SK-N-SH (cell line): ENCODE measurements around the gene TCF7L2. TPM values are rescaled to one million over a fixed set of nuclear protein-coding genes. Genes with fewer than 3 reads are reported as not detected.

ENCODE experiments used
- CTCF ChIA-PET: fragments of 300-600, 350-600 bp; formaldehyde crosslinking; extraction: SDS; loops from one replicate; lab custom pipeline; 2021; lab: Yijun Ruan, JAX
- POLR2A ChIA-PET: fragments of 350-600 bp; sonication (Branson Sonifier 250); formaldehyde crosslinking; extraction: SDS; loops from one replicate; lab custom pipeline; 2020; ENCODE audit warnings: antibody characterized with exemption, inconsistent platforms; lab: Yijun Ruan, JAX
- DNase-seq: peaks from one replicate; pipeline ENCODE4 v3.0.0; 2012
- H2AFZ ChIP-seq: fragments of 200-600 bp; sonication (generic); 2 replicates; pipeline ENCODE4 v1.8.1; 2016; ENCODE audit warnings: antibody characterized with exemption, mild to moderate bottlenecking, low read depth
- H3F3A ChIP-seq: fragments of 200-600 bp; sonication (generic); replicated peaks from 2 replicates; pipeline ENCODE3; 2016; ENCODE audit warnings: antibody characterized with exemption, mild to moderate bottlenecking; ENCODE audit not compliant: insufficient read depth
- H3K27ac ChIP-seq, 2 experiments: fragments of 200-500 bp in 1 of 2; fragments of 200-600 bp in 1 of 2; sonication (Bioruptor generic) in 1 of 2; sonication (generic), shearing (Covaris generic) in 1 of 2; 2 replicates each; pipeline versions ENCODE4 v1.5.1 to v1.6.1; 2014 to 2016; ENCODE audit warnings: low read depth in 2 of 2, inconsistent platforms in 1 of 2, low read length in 1 of 2, mild to moderate bottlenecking in 1 of 2, mixed read lengths in 1 of 2
- H3K27me3 ChIP-seq: fragments of 200-600 bp; sonication (generic), shearing (Covaris generic); 2 replicates; pipeline ENCODE4 v1.6.1; 2016; ENCODE audit warnings: mixed run types; ENCODE audit not compliant: insufficient read depth
- H3K36me3 ChIP-seq, 2 experiments: fragments of 200-500 bp in 1 of 2; fragments of 200-600 bp in 1 of 2; sonication (Bioruptor generic) in 1 of 2; sonication (generic) in 1 of 2; replicated peaks in 1 of 2; 2 replicates each; pipeline versions ENCODE3 to v1.5.1; 2014 to 2016; ENCODE audit warnings: low read length in 1 of 2, mild to moderate bottlenecking in 1 of 2; ENCODE audit not compliant: insufficient read depth in 2 of 2, control insufficient read depth in 1 of 2
- H3K4me1 ChIP-seq, 2 experiments: fragments of 200-500 bp in 1 of 2; fragments of 200-600 bp in 1 of 2; sonication (Bioruptor generic) in 1 of 2; sonication (generic), shearing (Covaris generic) in 1 of 2; 2 replicates each; pipeline versions ENCODE4 v1.5.1 to v1.6.1; 2014 to 2016; ENCODE audit warnings: low read depth in 1 of 2, low read length in 1 of 2, mixed run types in 1 of 2; ENCODE audit not compliant: insufficient read depth in 2 of 2, control insufficient read depth in 1 of 2
- H3K4me2 ChIP-seq: fragments of 200-600 bp; sonication (generic), shearing (Covaris generic); 2 replicates; pipeline ENCODE4 v1.6.1; 2017; ENCODE audit warnings: mixed run types
- H3K4me3 ChIP-seq, 2 experiments: fragments of 200-500 bp in 1 of 2; fragments of 200-600 bp in 1 of 2; sonication (Bioruptor generic) in 1 of 2; sonication (generic), shearing (Covaris generic) in 1 of 2; 2 replicates each; pipeline versions ENCODE4 v1.5.1 to v1.8.1; 2014 to 2016; ENCODE audit warnings: low read depth in 2 of 2, inconsistent platforms in 1 of 2, low read length in 1 of 2, mild to moderate bottlenecking in 1 of 2, mixed read lengths in 1 of 2, moderate library complexity in 1 of 2
- H3K79me2 ChIP-seq: fragments of 200-600 bp; sonication (generic); 2 replicates; pipeline ENCODE4 v1.8.1; 2017; ENCODE audit warnings: mild to moderate bottlenecking; ENCODE audit not compliant: insufficient read depth
- H3K9ac ChIP-seq: fragments of 200-600 bp; sonication (generic); 2 replicates; pipeline ENCODE4 v1.6.1; 2017; ENCODE audit warnings: mixed run types
- H3K9me2 ChIP-seq: fragments of 200-600 bp; sonication (generic); 2 replicates; pipeline ENCODE4 v1.6.1; 2017; ENCODE audit warnings: mixed run types
- H3K9me3 ChIP-seq: fragments of 200-600 bp; sonication (generic); 2 replicates; pipeline ENCODE4 v1.6.1; 2017; ENCODE audit warnings: mixed run types, mild to moderate bottlenecking, moderate library complexity
- H4K20me1 ChIP-seq: fragments of 200-600 bp; sonication (generic); 2 replicates; pipeline ENCODE4 v1.6.1; 2017; ENCODE audit warnings: mild to moderate bottlenecking, mixed run types; ENCODE audit not compliant: insufficient read depth
- CHD2 ChIP-seq: fragments of 150-350 bp; IDR thresholded peaks from 2 replicates; pipeline ENCODE4 v1.6.1; 2018; ENCODE audit warnings: low read length; ENCODE audit not compliant: partially characterized antibody
- EZH2phosphoT487 ChIP-seq: fragments of 200-600 bp; sonication (generic); IDR thresholded peaks from 2 replicates; pipeline ENCODE4 v1.6.1; 2017; ENCODE audit warnings: low read depth, mixed run types, mild to moderate bottlenecking, antibody characterized with exemption, moderate library complexity, borderline replicate concordance
- FOSL2 ChIP-seq: IDR thresholded peaks from 2 replicates; pipeline ENCODE4 v1.4.0; 2012; ENCODE audit warnings: low read depth, mild to moderate bottlenecking, moderate library complexity, borderline replicate concordance
- FOXM1 ChIP-seq: IDR thresholded peaks from 2 replicates; pipeline ENCODE4 v1.4.0; 2012; ENCODE audit warnings: low read depth, mild to moderate bottlenecking
- GATA2 ChIP-seq: sonication (generic); formaldehyde crosslinking; IDR thresholded peaks from 2 replicates; pipeline ENCODE4 v1.5.0; 2020; ENCODE audit warnings: mild to moderate bottlenecking, missing genetic modification reagents
- IRF3 ChIP-seq: fragments of 150-350 bp; IDR thresholded peaks from 2 replicates; pipeline ENCODE4 v1.6.1; 2016; ENCODE audit warnings: mild to moderate bottlenecking, low read depth, low read length
- MAX ChIP-seq: IDR thresholded peaks from 2 replicates; pipeline ENCODE4 v1.4.0; 2012; ENCODE audit warnings: low read depth
- MXI1 ChIP-seq: IDR thresholded peaks from 2 replicates; pipeline ENCODE4 v1.6.1; 2012; ENCODE audit warnings: mild to moderate bottlenecking, low read depth, low read length, improper control_type of control experiment
- PBX3 ChIP-seq: IDR thresholded peaks from 2 replicates; pipeline ENCODE4; 2012
- RFX5 ChIP-seq: IDR thresholded peaks from 2 replicates; pipeline ENCODE4 v1.6.1; 2012; ENCODE audit warnings: mild to moderate bottlenecking, improper control_type of control experiment, low read length
- SIN3A ChIP-seq: IDR thresholded peaks from 2 replicates; pipeline ENCODE4 v1.6.1; 2012; ENCODE audit warnings: low read depth, mild to moderate bottlenecking, low read length, moderate library complexity, borderline replicate concordance
- TEAD4 ChIP-seq: IDR thresholded peaks from 2 replicates; pipeline ENCODE4 v1.4.0; 2012; ENCODE audit warnings: mild to moderate bottlenecking, borderline replicate concordance; ENCODE audit not compliant: insufficient read depth
- WGBS: methylation state at CpG from one replicate; pipeline ENCODE4 v1.1.6; 2017; ENCODE audit warnings: low lambda C conversion rate; 5-methylcytosine and 5-hydroxymethylcytosine counted together
- polyA plus RNA-seq, 3 experiments: library from polyadenylated mRNA; depleted of rRNA; stranded (reverse); fragments of >200 nt; gene quantifications; 2 replicates each; pipeline ENCODE4 v1.2.3, GENCODE V29; 2012
- TF ChIP-seq, protein P1 (sequence below): fragments of 150-350 bp; IDR thresholded peaks from 2 replicates; pipeline ENCODE4 v1.6.1; 2017; ENCODE audit warnings: antibody characterized with exemption, low read length, low read depth, borderline replicate concordance

The TCF7L2 gene
- polyA plus RNA-seq, 1 of the 3 experiments (the other 2 are of a cell fraction), result 10.2 TPM

GRCh38 chr10:113129117-113129516 lies 179.1 kb downstream of the TCF7L2 start:
- Histone ChIP-seq H2AFZ (no peak overlapping the region), H3K4me1 (peaks cover 2 to 25% of the 10 kb centered on the region in 2 experiments; a peak in 3 of 4 replicates), H3K36me3 (no peaks in the 10 kb centered on the region), H3K4me3 (no peak overlapping the region), H4K20me1 (no peaks in the 10 kb centered on the region), H3F3A (peaks cover 5% of the 10 kb centered on the region), H3K9ac (no peak overlapping the region), H3K27ac (no peak overlapping the region), H3K9me2 (no peaks in the 10 kb centered on the region), H3K27me3 (no peaks in the 10 kb centered on the region), H3K4me2 (no peak overlapping the region), H3K9me3 (no peaks in the 10 kb centered on the region), H3K79me2 (peaks cover 16% of the 10 kb centered on the region)
- 93% methylated on average over 7 of the region's 7 CpGs for WGBS
- ChIA-PET CTCF (interaction anchor here (0.6 to 1.9 kb wide), 4 partner anchors 11 to 287 kb away, joined by 3 to 7 read pairs (median 4); no protein-coding TSS in a partner anchor), POLR2A (no interaction called here)
- no peak for TF ChIP-seq EZH2phosphoT487
- no peak for TF ChIP-seq CHD2
- TF ChIP-seq GATA2, result no peak
- no peak for DNase-seq

GRCh38 chr10:113130014-113130641 lies 180.1 kb downstream of the TCF7L2 start:
- Histone ChIP-seq H2AFZ (no peak overlapping the region), H3F3A (peaks cover 5% of the 10 kb centered on the region), H3K4me2 (no peak overlapping the region), H3K4me1 (peaks cover 2 to 25% of the 10 kb centered on the region in 2 experiments; a peak in 3 of 4 replicates), H3K27me3 (no peaks in the 10 kb centered on the region), H3K27ac (no peak overlapping the region), H3K9me3 (no peaks in the 10 kb centered on the region), H3K36me3 (no peaks in the 10 kb centered on the region), H3K79me2 (peaks cover 16% of the 10 kb centered on the region), H3K4me3 (no peak overlapping the region), H3K9me2 (no peaks in the 10 kb centered on the region), H3K9ac (no peak overlapping the region), H4K20me1 (no peaks in the 10 kb centered on the region)
- CTCF ChIA-PET, result interaction anchor here (1.1 to 1.9 kb wide), 4 partner anchors 10 to 658 kb away, joined by 4 to 7 read pairs (median 4); no protein-coding TSS in a partner anchor
- no peak for DNase-seq
- POLR2A ChIA-PET, result no interaction called here
- TF ChIP-seq MAX (no peak), SIN3A (no peak), RFX5 (no peak)
- TF ChIP-seq, protein P1, sequence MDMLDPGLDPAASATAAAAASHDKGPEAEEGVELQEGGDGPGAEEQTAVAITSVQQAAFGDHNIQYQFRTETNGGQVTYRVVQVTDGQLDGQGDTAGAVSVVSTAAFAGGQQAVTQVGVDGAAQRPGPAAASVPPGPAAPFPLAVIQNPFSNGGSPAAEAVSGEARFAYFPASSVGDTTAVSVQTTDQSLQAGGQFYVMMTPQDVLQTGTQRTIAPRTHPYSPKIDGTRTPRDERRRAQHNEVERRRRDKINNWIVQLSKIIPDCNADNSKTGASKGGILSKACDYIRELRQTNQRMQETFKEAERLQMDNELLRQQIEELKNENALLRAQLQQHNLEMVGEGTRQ, result no peak
- 93% methylated on average over 5 of the region's 5 CpGs for WGBS

DNA sequence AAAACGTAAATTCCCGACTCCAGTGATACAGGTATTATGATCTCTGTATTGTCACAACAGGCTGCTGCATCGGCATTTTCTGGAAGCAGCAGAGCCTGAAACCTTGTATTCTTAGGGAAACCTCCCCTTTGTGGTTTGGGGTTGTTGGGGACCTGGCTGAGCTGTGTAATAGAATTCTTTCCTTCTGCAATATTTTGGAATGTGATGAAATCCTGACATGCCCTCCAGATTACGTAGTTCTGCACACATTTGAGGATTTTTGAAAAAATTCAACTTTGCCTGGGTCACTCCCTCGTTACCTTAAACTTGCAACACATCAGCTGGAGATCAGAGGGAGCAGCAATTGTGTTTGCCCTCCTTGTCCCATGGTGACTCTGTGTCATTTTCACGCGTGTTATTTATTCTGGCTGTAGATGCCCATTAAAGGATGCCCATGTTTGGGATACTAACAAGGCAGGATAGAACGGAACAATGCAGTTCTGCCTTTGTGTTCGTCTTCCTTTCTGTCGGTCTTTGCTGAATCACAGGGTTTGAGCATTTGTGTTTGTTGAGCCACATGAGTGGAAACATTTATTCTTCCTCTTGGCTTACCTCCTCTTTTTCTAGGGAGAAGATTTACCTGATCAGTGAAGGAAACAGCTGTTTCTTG lies 181.7 kb downstream of the TCF7L2 start:
- H3K4me1 ChIP-seq, result peaks cover 2 to 18% of the 10 kb centered on the region in 2 experiments; a peak in 3 of 4 replicates
- H3K36me3 ChIP-seq, result no peaks in the 10 kb centered on the region
- no peaks in the 10 kb centered on the region for H3K27me3 ChIP-seq
- no peaks in the 10 kb centered on the region for H3K9me2 ChIP-seq
- H3K79me2 ChIP-seq, result peaks cover 16% of the 10 kb centered on the region
- DNase-seq, result no peak
- POLR2A ChIA-PET, result no interaction called here
- H3K9ac ChIP-seq, result no peak overlapping the region
- no peaks in the 10 kb centered on the region for H3K9me3 ChIP-seq
- no peak overlapping the region for H3K27ac ChIP-seq
- no peak overlapping the region for H3K4me3 ChIP-seq
- no peaks in the 10 kb centered on the region for H4K20me1 ChIP-seq
- H3K4me2 ChIP-seq, result no peak overlapping the region
- WGBS, result 89% methylated on average over 10 of the region's 10 CpGs
- H2AFZ ChIP-seq, result no peak overlapping the region
- H3F3A ChIP-seq, result no peaks in the 10 kb centered on the region
- CTCF ChIA-PET, result interaction anchor here (0.8 to 3.7 kb wide), 2 partner anchors 253 to 567 kb away, joined by 3 to 14 read pairs; no protein-coding TSS in a partner anchor
- TF ChIP-seq IRF3 (no peak), SIN3A (no peak), RFX5 (no peak), FOXM1 (no peak), FOSL2 (no peak), MAX (no peak), PBX3 (no peak), TEAD4 (no peak), MXI1 (no peak)
- TF ChIP-seq, protein P1, result no peak
